GM21423 (cell line): ENCODE measurements around the gene RBPJL.

Source experiments
- ATAC-seq: cut with Tn5 transposase; IDR thresholded peaks from one replicate; pipeline ENCODE4 v1.9.1; 2021; ENCODE audit warnings: mild to moderate bottlenecking, moderate library complexity; ENCODE audit not compliant: unreplicated experiment

The RBPJL gene

DNA sequence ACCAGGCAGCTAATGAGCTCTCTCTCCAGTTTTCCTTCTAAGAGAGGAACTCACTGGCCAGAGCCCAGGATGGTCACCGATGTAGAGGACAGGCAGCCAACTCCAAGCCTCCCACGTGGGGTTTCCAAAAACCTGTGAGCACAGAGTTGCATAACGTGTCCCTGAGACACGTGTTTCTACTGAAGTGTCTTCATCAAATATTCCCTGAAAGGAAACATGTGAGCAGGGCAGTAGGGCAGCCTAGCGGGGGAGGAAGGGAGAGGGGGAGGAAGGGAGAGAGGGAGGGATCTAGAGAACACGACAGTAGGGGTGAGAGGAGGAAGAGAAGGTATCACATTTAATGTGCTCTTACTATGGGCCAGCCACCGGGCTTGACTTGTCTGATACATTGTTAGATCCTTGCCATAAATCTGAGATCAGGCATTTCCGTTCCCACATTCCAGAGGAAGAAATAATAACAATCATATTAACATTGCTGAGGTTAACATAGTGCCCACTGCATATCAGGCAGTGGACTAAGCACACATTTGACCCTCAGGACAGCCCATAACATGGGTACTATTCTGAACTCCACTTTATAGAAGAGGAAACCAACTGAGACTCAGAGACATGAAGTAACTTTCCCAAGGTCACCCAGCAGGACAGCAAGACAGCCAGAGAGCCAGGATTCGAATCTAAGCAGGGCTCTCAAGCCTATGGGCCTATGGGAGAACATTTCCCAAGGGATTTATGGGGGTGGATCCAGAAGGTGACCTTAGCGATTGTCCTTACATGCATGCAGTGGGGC, 51.8 kb downstream of the RBPJL start:
- ATAC-seq: no peak

DNA sequence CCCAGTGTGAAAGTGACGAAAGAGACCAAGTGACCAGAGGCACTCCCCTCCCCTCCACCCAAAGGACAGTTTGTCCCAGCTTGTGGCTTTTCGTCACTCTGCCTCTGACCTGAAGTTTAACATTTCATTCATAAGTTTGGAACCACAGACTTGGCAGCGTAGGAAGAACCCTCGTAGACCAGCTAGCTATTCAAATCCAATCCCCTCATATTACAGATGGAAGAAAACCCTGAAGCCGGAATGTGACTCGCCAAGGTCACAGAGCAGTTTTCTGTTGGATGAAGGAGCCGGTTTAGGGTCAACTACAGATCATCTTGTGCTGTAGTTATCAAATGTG, 52.4 kb downstream of the RBPJL start:
- ATAC-seq: no peak

DNA sequence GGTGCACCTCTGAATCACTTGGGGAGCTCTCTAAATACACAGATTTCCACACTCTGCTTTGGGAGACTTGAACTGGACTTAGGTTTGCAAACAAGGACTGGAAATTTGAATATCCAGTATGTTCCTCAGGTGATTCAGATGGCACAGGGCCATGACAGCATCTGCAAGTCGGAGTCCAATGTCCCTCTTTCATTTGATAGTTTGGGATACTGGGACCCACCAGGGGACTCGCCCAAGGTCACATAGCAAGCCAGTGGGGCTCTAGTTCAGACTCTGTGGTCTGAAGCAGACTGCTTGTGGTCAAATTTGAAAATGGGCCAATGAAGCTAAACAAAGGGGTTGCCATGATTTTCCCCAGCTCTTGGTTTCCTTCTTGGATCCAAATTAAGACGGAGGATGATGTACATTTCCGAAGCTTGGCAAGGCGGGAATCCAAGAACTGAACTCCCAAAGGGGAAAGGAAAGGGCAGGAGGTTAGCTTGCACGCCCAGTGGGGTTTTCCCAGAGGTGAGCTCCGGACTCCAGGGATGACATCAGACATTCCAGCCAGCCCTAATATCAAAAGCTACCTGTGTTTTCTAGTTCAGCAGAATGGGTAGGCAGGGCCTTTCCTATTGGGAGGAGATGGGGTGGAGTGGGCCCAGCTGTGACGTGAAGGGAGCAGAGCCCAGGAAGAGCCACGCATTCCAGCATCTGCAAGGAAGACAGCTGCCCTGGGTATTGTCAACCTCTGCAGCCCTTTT, 52.9 kb downstream of the RBPJL start:
- no peak for ATAC-seq

DNA sequence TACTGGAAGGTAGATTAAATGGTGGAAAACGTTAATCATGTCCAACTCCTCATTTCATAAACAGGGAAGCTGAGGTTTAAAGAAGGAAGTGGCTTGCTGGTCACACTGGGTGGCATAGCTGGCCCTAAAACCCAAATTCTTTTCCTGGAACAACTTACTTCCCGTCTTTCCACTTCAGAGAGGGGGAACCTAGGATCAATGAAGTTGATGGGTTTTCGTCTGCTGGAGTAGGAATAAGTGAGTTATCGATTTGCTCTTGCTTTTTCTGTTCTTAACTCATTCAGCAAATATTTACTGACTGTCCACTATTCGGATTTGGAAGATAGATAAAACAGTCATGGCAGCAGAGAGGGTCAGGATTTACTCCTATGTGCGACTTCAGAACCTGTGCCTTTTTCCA, 55.2 kb downstream of the RBPJL start:
- no peak for ATAC-seq

DNA sequence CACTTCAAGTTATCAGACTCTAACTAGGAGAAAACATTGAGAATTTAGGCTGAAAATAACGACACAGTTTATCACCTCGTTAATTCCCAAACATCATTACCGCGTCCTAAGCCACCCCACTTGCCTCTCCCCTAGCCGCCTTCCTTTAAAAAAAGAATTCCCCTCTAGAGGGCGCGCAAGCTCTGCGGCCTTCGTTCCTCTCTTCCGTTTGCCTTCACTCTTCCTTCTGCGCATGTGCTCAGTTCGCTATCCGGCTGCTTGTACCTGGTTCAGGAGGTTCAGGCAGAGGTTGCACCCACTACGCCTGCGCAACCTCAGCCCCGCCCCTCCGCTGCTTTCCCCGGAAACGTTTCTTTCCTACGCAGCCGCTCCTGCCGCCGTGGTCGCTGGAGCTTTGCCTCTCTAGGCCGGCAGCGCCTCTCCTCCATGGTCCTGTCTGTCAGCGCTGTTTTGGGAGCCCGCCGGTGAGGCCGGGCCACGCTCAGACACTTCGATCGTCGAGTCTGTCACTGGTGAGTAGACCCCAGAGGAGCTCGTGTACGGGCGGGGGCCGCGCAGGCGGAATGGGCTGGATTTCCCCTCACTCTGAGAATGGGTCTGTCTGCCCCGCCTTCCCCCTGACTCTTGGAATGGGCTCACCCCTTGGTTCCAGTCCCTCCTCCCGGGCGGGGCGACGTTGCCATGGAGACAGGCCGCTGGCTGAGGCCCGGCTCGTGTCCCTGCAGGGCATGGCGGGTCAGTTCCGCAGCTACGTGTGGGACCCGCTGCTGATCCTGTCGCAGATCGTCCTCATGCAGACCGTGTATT, 56.4 kb downstream of the RBPJL start, which contains the start of gene SYS1:
Gene SYS1, plus strand, starts transcription at position 353 of the 807 bp plus-strand sequence. Its CDS starts 376 bp downstream, at position 729.
- ATAC-seq: peak; percentile 75

DNA sequence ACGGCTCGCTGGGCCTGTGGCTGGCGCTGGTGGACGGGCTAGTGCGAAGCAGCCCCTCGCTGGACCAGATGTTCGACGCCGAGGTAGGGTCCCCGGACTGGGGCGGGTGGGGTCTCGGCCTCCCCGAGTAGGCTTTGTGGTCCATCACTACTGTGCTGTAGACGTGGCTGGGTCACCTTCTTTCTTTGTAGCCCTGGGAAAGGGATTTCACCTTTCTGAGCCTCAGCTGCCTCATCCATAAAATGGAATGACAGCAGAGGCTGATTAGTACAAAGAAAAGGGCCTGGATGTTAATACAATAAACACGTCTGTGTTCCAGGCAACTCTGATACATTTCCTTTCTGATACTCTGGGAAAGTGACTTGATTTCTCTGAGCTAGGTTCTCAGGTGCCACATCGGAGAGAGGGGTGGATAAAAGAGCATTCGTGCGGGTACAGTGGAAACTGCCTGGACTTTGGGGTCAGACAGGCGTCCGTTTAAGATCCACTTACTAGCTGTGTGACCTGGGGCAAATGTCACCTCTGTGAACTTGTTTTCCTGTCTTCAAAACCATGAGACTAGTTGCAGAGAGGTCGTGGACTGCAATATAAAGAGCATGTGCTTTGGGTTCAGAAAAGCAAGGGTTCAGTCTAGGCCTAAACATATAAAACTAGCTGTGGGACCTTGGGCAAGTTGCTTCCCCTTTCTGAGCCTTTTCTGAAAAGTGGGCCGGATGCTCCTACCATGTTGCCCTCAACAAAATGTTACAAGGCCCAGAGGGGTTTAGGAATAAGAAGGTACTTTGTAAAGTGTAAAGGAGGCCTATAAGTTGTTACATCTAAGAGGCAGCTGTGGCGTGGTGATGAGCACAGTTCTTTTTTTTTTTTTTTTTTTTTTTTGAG, 57.2 kb downstream of the RBPJL start:
- ATAC-seq: peak; percentile 3

DNA sequence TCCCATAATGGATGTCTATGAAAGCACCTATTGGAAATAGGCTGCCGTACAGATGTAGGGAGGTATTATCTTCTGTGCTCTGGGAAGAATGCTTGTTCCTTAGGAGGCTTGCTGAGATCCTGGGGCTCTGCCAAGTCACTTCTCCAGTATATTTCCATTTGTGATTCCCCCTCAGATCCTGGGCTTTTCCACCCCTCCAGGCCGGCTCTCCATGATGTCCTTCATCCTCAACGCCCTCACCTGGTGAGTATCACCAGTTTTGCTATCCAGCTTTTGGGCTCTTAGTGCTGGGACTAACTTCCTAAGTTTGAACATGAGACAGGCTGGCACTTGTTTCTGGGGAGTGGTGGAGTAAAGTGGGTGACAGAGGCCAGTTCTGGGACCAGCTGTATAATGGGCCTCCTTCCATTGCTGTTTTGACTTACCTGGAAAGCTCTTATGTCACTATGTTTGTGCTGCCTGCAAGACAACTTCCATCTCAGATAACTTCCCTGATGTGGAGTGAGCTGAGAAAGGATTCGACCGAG, 58.9 kb downstream of the RBPJL start:
- no peak for ATAC-seq

DNA sequence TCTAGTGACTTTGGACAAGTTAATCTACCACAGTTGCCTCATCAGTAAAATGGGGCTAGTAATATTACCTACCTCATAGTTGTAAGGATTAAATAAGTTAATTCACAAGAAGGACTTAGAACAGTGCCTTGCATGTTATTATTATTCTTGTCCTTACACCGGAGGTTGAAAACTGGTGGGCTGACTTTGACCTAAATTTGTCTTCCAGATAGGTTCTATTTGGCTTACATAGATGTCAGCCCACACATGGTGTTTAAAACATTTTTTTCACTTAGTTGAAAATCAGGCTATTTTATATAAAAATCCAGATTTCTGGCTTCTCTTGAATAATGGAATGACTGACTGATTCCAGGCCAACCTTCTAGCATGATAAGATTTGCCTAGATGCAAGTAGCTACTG, 59.6 kb downstream of the RBPJL start:
- no peak for ATAC-seq

DNA sequence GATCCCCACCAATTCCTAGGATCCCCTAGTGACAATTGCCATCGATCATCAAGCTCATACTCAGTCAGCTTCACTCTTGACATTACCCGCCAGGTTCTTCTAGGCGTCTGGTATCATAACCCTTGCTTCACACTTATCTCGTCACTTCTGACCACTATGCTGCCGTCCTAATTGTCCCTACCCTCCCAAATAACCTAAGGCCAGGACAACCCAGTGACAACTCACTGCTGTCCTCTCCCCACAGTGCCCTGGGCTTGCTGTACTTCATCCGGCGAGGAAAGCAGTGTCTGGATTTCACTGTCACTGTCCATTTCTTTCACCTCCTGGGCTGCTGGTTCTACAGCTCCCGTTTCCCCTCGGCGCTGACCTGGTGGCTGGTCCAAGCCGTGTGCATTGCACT, 60.0 kb downstream of the RBPJL start:
- ATAC-seq: no peak

DNA sequence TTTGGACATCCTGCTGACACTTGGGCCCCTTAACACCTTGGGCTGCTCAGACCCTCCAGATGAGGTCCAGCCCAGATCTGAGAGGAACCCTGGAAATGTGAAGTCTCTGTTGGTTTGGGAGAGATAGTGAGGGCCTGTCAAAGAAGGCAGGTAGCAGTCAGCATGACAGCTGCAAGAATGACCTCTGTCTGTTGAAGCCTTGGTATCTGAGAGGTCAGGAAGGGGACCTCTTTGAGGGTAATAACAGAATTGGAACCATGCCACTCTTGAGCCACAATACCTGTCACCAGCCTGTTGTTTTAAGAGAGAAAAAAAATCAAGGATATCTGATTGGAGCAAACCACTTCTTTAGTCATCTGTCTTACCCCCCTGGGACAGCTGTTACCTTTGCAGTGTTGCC, 60.5 kb downstream of the RBPJL start:
- no peak for ATAC-seq
